Stimulated activated CD8-positive, alpha-beta memory T cell treated with anti-CD3 and anti-CD28 coated beads, Interleukin-7, amount 100 ng/mL, for 24 hours (primary cell): ENCODE data around the gene COL5A1.
"Not testable (repeated sequence)": the region's sequence is repeated elsewhere in the genome, so short reads cannot be mapped to it uniquely, and the experiment has no call there.

Source experiments
- DNase-seq: peaks from one replicate; pipeline ENCODE4 v3.0.0-alpha.2; 2020; ENCODE audit warnings: low read depth

Gene COL5A1

DNA sequence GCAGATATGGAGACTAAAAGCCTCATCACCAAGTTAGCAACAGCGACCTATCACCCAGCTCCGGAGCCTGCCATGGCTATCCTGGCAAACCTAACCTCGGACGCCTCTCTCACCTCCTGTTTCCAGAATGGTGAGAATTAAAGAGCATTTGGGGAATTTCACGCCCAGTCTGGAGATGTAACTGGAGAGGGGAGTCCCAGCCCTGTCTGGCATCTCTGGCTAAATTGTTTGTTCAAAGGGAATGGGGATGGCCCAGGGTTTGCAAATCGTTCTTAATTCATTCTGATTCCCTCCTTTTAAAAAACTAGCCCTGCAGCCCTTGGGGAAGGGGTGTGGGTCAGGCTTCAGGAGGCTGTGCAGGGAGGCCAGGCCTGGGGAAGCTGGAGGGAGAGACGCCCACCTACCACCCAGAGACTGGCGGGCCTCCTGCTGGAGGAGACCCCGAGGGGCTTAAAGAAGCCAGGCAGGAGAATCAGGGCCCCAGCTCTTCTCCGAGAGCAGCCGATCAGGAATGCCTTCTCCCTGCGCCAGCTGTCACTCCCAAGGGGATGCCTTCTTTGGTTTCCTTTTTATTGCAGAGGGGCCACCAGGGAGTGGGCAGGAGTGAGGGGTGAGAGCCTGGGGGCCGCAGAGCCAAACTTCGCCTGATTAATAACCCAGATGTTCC, 964 bp upstream of the COL5A1 start:
- no peak for DNase-seq

DNA sequence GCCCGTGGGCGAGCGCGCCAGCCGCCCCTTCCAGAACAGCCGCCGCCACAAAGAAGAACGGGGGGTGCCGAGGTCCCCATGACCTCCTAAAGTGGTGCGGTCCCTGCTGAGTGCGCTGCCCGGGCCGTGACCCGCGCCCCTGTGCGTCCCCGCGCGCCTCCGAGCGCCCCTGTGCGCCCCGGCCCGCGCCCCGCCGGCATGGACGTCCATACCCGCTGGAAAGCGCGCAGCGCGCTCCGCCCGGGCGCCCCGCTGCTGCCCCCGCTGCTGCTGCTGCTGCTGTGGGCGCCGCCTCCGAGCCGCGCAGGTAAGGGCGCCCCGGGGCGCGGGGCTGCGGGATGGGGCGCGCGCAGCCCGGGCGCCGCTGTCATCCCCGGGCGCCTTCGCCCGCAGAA, 384 bp downstream of the COL5A1 start:
- DNase-seq = no peak

DNA sequence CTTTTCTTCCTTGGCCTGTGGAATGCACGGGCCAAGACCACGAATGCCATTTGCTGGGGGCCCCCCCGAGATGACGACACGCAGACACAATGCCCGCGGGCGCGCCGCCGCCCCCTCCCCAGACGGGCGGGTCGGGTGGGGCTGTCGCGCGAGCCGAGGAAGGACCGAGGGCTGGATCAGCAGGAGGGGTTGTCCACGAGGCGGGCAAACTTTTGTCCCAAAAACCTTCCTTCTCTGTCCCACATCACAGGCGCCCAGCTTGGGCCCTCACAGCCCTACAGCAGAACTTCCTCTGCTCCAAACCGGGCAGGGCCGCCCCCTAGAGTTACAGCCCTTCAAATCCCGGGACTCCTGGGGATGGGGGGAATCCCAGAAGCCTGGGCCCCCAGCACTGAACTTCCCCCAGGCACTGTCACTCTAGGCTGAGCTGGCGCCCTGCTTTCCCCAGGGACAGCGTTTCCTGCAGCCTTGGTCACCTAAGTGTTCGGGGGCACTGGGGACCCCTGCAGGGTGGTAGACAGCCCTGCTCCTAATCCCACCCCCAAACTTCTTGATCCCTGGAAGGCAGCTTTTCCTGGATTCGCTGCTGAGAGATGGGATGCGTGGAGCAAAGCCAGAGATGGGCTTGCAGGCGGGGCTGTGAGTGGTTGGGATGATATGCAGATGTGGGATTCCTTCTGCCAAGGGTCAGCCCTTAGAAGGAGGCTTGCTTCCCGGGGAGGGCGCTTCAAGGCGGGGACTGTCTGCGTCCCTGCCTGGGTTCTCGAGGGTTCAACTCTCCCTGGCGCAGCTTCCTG, 980 bp downstream of the COL5A1 start:
- DNase-seq = no peak

DNA sequence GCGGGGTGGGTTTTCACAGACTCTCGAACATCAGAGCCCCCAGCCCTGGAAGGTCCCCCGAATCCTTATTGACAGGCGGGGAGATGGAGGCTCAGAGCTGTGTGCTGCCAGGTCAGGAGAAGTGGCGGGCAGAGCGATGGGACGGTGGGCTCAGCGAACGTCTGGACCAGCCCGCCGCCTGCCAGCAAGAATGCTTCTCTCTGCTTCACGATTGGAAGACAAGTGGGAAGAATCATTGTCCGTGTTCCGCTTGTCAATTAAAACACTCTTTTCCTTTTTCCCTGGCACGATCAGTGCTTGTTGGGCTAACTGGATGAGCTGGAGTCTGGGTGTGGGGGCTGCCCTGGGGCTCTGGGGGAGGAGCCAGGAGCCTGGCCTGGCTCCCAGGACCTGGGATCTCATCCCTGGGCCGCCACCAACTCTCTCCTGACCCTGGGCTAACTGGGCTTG, 1.6 kb downstream of the COL5A1 start:
- DNase-seq = no peak

DNA sequence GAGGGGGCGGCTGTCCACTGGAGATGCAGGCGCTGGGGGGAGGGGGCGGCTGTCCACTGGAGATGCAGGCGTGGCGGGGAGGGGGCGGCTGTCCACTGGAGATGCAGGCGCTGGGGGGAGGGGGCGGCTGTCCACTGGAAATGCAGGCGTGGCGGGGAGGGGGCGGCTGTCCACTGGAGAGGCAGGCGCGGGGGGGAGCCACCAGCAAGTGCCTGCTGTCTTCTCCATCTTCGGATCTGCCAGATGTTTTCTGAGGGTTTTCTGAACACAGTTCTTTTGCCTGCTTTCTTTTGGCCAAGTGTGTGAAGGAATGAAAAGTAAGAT, 2.8 kb downstream of the COL5A1 start:
- DNase-seq = not testable (repeated sequence)

DNA sequence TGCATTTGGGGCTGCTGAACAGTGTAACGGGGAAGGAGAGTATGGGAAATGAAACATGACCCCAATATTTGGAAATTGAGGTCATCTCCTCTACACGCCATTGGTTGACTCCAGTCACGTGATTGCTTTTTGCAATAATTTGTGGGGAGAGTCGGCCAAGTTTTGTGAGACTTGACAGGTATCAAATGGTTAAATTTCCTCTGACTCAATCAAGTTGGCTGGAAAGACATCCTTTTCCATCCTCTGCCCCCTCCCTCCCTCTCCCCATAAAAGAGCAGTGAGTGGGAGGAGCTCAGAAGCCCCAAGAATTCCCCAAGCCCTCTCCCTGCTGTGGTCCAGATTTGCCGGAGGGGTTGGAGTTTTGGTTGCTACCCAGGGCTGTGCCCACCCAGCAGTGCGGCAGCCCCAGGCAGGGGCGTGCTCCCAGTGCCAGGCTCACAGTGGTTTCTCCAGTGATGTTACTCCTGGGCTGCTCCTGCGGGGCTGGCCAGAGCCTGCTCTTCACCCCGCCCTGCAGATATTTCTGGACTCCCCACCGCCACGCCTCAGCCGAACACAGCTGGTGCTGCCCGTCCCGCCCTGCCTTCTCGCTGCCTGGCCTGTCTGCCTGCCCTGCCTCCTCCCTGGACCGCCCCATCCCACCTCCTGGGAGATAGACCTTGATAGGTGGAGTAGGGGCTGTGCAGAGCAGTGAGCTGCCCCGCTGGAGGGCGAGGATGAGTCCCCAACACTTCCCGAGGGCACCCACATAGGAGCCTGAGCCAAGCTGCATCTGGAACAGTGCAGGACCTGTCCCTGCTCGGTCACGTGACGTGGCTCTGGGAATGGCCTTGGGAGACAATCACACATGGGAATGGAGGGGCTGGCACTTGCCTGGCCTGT, 3.4 kb downstream of the COL5A1 start:
- no peak for DNase-seq

DNA sequence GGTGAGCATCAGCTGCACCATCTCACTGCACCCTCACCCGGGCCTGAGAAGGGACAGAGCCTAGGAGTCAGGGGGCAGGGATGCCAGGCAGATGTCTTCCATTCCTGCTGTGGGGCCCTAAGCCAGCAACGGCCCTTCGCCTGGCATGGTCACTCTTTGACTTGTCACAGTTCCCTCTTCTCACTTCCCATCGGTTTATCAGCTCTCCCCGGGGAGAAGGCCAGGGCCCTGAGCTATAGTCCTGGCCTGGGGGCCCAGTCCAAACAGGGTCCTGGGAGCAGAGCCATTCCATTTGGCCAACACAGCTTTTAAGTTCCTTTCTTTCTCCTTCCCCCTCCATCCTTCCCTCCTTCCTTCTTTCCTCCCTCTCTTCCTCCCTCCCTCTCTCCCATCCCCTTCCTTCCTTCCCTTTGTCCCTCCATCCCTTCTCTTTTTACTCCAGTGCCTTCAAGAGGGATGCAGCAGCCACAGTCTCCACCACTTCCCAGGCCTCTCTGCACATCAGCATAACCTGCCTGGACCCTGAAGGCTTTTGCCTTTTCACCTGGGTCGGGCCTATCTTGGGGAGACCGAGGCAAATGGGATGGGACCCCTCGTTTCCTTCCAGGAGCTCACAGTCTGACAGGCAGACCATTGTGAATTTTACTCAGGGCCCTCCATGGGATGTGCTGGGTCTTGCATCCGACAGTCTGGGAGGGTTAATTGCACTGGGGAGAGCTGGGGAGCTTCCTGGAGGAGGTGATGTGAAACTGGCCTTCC, 4.2 kb downstream of the COL5A1 start:
- DNase-seq = no peak

DNA sequence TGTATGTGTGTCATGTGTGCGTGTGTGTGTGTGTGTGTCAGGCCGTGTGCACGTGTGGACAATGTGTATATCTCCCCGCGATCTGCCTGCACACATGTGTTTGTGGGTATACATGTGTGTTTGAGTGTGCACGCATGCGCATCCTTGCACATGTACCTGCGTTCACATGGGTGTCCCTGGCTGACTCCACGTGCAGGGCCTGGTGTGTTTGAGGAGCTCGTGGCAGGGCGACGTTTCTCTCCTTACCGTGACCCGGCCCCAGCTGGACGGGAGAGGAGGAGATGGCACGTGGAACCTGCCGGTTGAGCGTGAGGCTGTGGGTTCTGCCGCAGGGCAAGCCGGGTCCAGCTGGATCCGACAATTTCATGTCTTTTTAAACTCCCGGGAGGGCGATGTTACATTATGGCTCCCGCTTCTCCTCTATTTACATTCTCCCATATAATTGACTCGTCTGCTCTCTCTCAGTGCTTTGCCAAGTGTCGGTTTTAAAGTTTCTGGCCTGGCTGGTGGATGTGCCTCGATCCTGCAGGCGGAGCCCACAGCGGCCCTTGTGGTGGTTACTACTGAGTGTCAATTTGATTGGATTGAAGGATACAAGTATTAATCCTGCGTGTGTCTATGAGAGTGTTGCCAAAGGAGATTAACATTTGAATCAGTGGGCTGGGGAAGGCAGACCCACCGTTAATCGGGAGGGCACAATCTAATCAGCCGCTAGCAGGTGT, 5.9 kb downstream of the COL5A1 start:
- no peak for DNase-seq

DNA sequence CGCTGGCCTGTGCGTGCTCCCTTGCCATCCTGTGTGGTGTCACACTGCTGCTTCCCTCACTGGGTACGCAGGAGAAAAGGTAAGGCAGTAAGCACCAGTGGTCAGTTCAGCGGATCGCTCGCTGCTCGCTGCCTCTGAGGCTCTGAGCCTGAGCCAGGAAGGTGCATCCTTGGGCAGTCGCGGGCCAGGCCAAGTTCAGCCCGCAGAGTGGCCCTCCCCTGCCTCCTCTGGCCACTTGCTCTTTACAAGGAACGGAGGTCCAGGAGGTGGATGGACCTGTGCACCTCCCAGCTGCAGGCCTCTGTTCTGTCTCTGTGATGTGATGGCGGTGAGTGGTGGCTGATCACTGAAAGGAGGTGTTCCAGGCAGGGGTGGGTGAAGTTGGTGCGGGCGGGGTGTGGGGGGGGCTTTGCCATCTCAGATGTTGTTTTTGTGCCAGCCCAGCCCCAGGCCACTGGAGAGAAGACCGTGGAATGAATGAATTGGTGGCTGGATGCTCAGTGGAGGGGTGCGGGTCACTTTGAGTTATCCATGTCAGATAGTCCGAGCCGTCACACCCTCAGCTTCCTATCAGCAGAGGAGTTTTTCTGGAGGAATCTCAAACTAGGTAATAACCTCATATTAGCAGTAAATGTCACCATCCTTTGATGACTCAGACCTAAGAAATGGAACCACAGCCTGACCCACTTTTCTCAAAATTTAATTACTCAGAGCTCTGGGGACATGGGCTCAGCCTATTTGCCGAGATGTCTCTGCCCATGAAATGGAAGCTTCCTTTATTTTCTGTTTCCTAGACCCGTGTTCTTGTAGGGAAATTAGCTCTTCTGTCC, 7.3 kb downstream of the COL5A1 start:
- no peak for DNase-seq

DNA sequence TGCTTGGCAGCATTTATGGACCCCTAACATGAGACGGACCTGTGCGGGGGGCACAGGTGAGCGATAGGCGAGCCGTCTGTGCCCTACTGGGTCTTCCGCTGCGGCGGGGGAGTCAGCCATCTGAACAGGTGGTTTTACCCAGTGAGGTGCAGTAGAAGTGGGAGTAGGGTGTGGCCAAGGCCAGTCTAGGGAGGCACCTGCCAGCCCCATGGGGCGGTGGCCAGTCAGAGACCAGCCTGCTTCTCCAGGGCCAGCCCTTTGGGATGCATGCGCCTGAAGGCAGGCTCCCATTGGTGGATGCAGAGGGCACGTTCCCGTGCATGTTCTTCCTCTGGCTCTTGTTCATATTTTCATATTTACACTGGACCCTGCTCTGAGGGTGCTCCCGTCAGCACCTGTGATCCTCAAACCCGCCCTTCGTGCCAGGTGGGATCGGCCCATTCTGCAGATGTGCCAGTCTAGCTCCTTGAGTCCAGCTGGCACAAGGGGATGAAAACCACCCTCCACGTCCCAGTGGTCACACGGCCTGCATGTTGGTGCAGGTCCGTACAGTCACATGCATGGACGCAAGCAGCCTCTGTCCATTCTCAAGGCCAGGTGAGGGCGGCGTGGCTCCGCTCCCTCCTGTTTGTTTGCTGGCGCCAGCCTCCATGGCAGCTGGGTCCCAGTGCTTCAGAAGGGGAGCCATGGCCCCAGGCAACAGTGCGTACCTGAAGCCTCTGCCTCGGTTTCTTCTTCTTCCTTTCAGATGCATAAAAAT, 9.0 kb downstream of the COL5A1 start:
- DNase-seq = no peak

DNA sequence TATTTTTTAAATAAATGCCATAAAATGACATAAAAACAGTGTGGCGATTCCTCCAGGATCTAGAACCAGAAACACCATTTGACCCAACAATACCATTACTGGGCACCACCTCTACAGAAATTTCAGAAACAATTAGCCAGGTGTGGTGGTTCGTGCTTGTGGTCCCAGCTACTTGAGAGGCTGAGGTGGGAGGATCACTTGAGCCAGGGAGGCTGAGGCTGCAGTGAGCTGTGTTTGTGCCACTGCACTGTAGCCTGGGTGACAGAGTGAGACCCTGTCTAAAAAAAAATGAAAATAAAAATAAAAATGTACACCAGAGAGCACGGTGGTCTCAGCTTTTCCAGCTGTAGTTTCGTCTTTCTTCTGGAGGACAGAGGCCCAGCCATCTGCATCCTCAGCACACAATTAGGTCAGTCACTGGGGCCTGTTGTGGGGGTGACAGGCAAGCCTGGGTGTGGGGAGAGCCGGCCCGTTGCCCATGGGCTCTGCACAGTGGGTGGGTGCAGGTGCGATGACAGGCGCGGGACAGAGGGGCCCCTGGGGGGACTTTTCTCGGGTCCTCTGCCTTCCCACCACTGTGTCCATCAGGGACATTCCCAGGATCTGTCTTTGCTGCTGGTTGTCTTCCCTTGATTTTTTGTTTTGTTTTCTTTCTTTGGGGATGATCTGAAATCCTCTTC, 9.8 kb downstream of the COL5A1 start:
- no peak for DNase-seq

DNA sequence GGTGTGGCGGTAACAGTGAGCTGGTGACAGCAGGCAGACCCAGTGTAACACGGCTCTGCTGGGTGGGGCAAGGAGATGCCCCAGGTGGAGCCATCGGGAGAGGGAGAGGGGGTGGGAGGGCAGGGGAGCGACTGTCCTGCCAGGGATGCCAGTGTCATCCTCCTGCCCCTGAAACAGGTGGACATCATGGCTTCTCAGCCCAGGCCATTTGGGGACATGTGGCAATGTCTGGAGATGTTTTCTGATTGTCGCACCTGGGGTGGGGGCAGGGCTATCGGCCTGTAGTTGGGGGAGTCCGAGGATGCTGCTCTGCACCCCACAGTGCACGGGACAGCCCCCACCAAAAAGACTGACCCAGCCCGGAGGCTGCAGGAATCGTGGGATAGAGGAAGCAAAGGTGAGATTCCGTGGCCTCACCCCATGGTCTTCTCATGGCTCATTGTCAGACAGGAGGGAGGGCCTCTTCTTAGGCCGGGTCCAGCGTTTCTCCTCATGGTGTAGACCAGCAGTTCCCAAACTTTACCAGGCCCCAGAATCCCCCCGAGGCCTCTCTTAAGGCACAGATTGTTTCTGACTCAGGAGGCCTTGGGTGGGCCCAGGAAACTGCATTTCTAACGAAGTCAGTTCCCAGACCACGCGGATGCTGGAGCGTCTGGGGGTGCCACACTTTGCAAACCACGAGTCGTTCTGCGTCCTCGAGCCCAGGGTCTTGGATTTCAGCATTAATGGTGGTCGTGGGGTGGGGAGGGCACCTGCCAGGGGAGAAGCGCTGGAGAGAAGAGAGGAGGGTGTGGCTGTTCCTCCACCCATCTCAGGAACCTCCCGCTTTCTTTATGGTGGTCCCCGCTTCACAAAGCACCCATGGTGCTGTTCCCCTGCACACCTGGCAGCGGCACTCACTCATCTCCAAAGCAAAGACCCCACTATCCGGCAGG, 11.0 kb downstream of the COL5A1 start:
- DNase-seq = no peak

DNA sequence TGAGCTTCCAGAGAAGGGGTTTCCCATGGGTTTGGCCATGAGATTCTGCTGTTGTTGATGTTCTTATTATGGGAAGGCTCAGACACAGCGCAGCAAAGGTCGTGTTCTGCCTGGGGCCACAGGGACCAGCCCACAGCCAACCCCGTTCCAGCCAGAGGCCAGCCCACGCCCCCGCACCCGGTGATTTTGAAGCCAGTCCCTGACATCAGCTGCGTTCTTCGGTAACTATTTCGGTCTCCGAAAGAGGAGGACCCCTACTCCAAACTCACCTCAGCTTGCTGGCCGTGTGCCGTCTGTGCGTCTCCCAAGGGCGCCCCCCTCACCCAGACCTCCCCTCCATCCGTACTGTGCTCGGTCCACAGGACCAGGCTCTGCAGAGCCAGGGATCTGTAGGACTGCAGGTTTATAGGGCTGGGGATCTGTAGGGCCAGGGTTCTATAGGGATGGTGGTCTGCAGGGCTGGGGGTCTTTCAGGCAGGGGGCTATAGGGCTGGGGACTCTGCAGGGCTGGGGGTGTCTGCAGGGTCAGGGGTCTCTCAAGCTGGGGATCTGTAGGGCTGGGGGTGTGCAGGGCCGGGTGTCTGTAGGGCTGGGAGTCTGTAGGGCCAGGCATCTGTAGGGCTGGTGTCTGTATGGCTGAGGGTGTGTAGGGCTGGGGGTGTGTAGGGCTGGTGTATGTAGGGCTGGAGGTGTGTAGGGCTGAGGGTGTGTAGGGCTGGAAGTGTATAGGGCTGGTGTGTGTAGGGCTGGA, 11.8 kb downstream of the COL5A1 start:
- no peak for DNase-seq

DNA sequence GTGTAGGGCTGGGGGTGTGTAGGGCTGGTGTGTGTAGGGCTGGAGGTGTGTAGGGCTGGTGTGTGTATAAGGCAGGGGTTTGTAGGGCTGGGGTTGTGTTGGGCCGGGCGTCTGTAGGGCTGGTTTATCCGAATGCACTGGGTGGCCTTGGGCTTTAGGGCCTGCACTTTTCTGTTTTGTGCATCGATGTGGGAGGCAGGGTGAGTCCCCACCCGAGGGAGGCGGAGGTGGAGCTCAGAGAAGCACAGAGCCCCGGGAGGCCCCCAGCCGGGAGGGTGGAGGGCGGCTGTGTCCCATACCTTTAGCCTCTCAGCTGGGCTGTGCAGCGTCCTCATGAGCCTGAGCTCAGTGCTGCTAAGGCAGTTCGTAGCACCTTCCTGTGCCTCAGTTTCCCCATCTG, 13.5 kb downstream of the COL5A1 start:
- no peak for DNase-seq

DNA sequence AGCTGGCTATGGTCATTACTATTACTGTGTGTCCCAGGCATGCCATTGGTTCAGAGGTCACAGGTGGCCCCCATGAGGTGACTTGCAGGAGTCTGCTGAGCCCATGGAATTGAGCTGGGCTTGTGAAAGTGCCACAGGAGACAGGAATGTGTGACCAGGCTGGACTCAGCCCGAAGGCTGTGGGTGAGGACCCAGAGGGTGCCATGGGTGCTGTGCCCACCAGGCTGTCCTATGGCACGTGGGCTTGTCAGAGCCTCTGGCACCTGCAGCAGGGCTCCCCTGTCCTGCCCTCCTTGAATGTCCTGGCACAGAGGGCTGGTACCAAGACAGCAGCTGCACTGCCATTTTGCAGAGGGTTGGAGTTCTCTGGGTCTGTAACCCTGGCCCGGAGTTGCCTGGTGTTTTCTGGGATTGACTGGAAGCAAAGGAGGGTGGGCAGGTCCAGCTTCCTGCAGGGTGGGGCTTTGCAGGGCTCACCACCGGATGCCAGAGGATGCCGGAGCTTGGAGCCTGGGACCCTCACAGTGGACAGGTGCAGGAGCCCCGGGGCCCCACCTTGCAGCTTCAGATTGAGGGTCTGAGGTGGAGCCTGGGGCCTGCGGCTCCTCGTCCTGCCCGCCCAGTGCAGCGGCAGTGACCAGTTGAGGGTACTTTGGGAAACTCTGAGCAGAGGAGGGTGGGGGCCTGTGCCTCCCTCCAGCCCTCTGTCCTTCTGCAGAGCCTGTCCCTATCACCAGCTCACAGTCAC, 14.2 kb downstream of the COL5A1 start:
- no peak for DNase-seq

DNA sequence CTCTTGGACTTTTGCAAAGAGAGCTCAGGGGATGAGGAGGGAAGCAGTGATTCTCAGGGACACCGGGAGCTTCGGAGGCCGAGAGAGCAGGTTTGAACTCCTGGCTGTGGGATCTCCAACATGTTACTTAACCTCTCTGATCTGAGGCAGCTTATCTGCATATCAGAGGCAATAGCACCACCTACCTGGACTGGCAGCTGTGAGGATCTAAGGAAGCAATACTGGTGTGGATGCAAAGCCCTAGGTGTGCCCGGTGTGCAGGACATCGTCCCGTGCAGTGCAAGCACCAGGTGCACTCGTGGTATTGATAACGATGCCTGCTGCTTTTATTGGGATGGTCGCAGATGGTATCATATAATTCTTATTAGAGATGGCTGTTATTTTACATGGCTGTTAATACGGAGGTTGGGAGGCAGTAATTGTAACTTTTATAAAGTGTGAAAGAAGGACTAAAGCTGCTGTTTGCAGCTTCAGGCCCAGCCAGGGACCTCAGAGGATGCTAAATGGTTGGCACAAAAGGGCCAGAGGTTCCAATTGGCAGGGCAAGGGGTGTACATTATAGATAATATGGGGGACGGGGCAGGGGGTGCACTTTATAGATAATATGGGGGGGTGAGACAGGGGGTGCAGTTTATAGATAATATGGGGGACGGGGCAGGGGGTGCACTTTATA, 14.9 kb downstream of the COL5A1 start:
- DNase-seq = no peak
